A549 (cell line): Measurements from ENCODE around the gene LILRA6. TPM values are rescaled to one million over a fixed set of nuclear protein-coding genes. Genes with fewer than 3 reads are reported as not detected.

Experiments used
- ATAC-seq, 2 experiments: fragments of 200-7000 bp in 1 of 2; fragments of >200 bp in 1 of 2; cut with Nextera tagmentation in 1 of 2; cut with Tn5 transposase in 1 of 2; 3 replicates each; pipeline versions ENCODE4 v1.8.0 to v1.9.1; 2018 to 2020; ENCODE audit warnings: mild to moderate bottlenecking in 1 of 2, moderate library complexity in 1 of 2
- CTCF ChIA-PET: fragments of 300-600 bp; sonication (Branson Sonifier 250); formaldehyde crosslinking; extraction: SDS; loops from one replicate; lab custom pipeline; 2021; ENCODE audit warnings: antibody characterized with exemption, inconsistent platforms; lab: Yijun Ruan, JAX
- POLR2A ChIA-PET: fragments of 350-600 bp; formaldehyde crosslinking; extraction: SDS; loops from one replicate; lab custom pipeline; 2021; ENCODE audit warnings: antibody characterized with exemption, inconsistent platforms; lab: Yijun Ruan, JAX
- DNase-seq, 2 experiments: peaks; one replicate each; pipeline versions ENCODE4 v3.0.0 to v3.0.0-alpha.2; 2011 to 2016; ENCODE audit warnings: low read depth in 1 of 2, low spot score in 1 of 2
- FAIRE-seq: peaks from 2 replicates; lab custom pipeline; 2011; peaks lifted over from hg19 to GRCh38; lab: Jason Lieb, UNC
- H3K27ac ChIP-seq, 2 experiments: fragments of >200 bp; sonication (Bioruptor Twin); formaldehyde crosslinking; 3 replicates each; pipeline ENCODE4 v1.5.1; 2016 to 2017
- H3K4me1 ChIP-seq: fragments of >200 bp; sonication (Bioruptor Twin); formaldehyde crosslinking; 3 replicates; pipeline ENCODE4 v1.6.1; 2016
- H3K4me2 ChIP-seq: fragments of >200 bp; sonication (Bioruptor Twin); formaldehyde crosslinking; 3 replicates; pipeline ENCODE4 v1.6.1; 2016
- H3K4me3 ChIP-seq: fragments of >200 bp; sonication (Bioruptor Twin); formaldehyde crosslinking; 3 replicates; pipeline ENCODE4 v1.5.1; 2016
- H3K9me3 ChIP-seq: fragments of >200 bp; sonication (Bioruptor Twin); formaldehyde crosslinking; 3 replicates; pipeline ENCODE4 v1.6.1; 2016
- BHLHE40 ChIP-seq: IDR thresholded peaks from 2 replicates; pipeline ENCODE4 v1.6.1; 2012; ENCODE audit warnings: low read depth, low read length, inconsistent platforms
- CEBPB ChIP-seq, 2 experiments: fragments of >200 bp in 1 of 2; sonication (Bioruptor Twin) in 1 of 2; formaldehyde crosslinking in 1 of 2; IDR thresholded peaks; 2 replicates each; pipeline ENCODE4 v1.6.1; 2012 to 2016
- CHD2 ChIP-seq: fragments of 150-350 bp; IDR thresholded peaks from 2 replicates; pipeline ENCODE4 v1.6.1; 2014; ENCODE audit warnings: low read length; ENCODE audit not compliant: partially characterized antibody
- EP300 ChIP-seq, 2 experiments: fragments of >200 bp; sonication (Bioruptor Twin); formaldehyde crosslinking; IDR thresholded peaks; 2 replicates in 1 of 2; 3 replicates in 1 of 2; pipeline ENCODE4 v1.6.1; 2016 to 2017
- FOSL2 ChIP-seq, 2 experiments: fragments of 450-650 bp in 1 of 2; fragments of >200 bp in 1 of 2; sonication (Bioruptor Twin) in 1 of 2; formaldehyde crosslinking; IDR thresholded peaks; 2 replicates each; pipeline versions ENCODE4 v1.5.0 to v1.6.1; 2016 to 2020; ENCODE audit warnings: mild to moderate bottlenecking in 1 of 2, moderate library complexity in 1 of 2
- FOXS1 ChIP-seq: fragments of 250-450 bp; sonication (Bioruptor Pico); IDR thresholded peaks from 2 replicates; pipeline ENCODE4 v1.5.0; 2020; ENCODE audit warnings: mild to moderate bottlenecking, moderate library complexity
- GATA3 ChIP-seq: IDR thresholded peaks from 2 replicates; pipeline ENCODE4 v1.6.1; 2012; ENCODE audit warnings: borderline replicate concordance
- HOXA7 ChIP-seq: fragments of 250-450 bp; sonication (Bioruptor Pico); IDR thresholded peaks from 2 replicates; pipeline ENCODE4 v1.5.0; 2020; ENCODE audit warnings: mild to moderate bottlenecking, moderate library complexity
- KDM1A ChIP-seq: fragments of 200-600 bp; sonication (generic); IDR thresholded peaks from 2 replicates; pipeline ENCODE4 v1.6.1; 2016; ENCODE audit warnings: low read depth, mild to moderate bottlenecking
- MAFK ChIP-seq: fragments of 450-650 bp; IDR thresholded peaks from 2 replicates; pipeline ENCODE4 v1.6.1; 2014; ENCODE audit not compliant: partially characterized antibody
- NFE2L2 ChIP-seq: fragments of 150-350 bp; conservative IDR thresholded peaks from 2 replicates; pipeline ENCODE4 v1.6.1; 2014; ENCODE audit warnings: low read length
- NPAS2 ChIP-seq: fragments of 250-450 bp; sonication (Bioruptor Pico); IDR thresholded peaks from 2 replicates; pipeline ENCODE4 v1.8.0; 2022; ENCODE audit warnings: mild to moderate bottlenecking, moderate library complexity, borderline replicate concordance
- POLR2A ChIP-seq: IDR thresholded peaks from 2 replicates; pipeline ENCODE4 v1.6.1; 2012; ENCODE audit warnings: mild to moderate bottlenecking, low read length
- RAD21 ChIP-seq, 2 experiments: fragments of >200 bp in 1 of 2; sonication (Bioruptor Twin) in 1 of 2; formaldehyde crosslinking in 1 of 2; IDR thresholded peaks in 1 of 2; conservative IDR thresholded peaks in 1 of 2; 2 replicates in 1 of 2; 3 replicates in 1 of 2; pipeline ENCODE4 v1.6.1; 2012 to 2018; ENCODE audit warnings: inconsistent platforms in 1 of 2
- RNF2 ChIP-seq: fragments of 200-600 bp; sonication (generic); IDR thresholded peaks from 2 replicates; pipeline ENCODE4 v1.6.1; 2016; ENCODE audit warnings: low read depth, mild to moderate bottlenecking, antibody characterized with exemption, moderate library complexity, borderline replicate concordance
- TP53 ChIP-seq: fragments of 250-450 bp; sonication (Bioruptor Pico); IDR thresholded peaks from 2 replicates; pipeline ENCODE4 v1.5.0; 2021; ENCODE audit warnings: mild to moderate bottlenecking, moderate library complexity
- ZC3H11A ChIP-seq: fragments of 450-650 bp; IDR thresholded peaks from 2 replicates; pipeline ENCODE4 v1.6.1; 2014; ENCODE audit warnings: antibody characterized with exemption, mild to moderate bottlenecking
- ZFP36 ChIP-seq: fragments of 450-650 bp; IDR thresholded peaks from 2 replicates; pipeline ENCODE4 v1.6.1; 2014; ENCODE audit warnings: borderline replicate concordance; ENCODE audit not compliant: partially characterized antibody
- WGBS: methylation state at CpG from one replicate; pipeline ENCODE4 v1.1.6; 2017; ENCODE audit errors: missing lambda C conversion rate; 5-methylcytosine and 5-hydroxymethylcytosine counted together
- polyA plus RNA-seq, 4 experiments: library from polyadenylated mRNA; depleted of rRNA in 3 of 4; stranded (reverse); fragments of >200 nt; fragmentation: RNase III in 1 of 4; extraction: RNeasy Plus Mini Kit Qiagen cat#74134 plus additional on column Dnase treatment in 1 of 4; gene quantifications; 2 replicates in 3 of 4; 3 replicates in 1 of 4; pipeline ENCODE4 v1.2.3, GENCODE V29; 2011 to 2017
- TF ChIP-seq, protein P1 (sequence below): fragments of 450-650 bp; IDR thresholded peaks from 2 replicates; pipeline ENCODE4 v1.6.1; 2014; ENCODE audit warnings: antibody characterized with exemption
- TF ChIP-seq, protein P2 (sequence below): IDR thresholded peaks from 2 replicates; pipeline ENCODE4 v1.6.1; 2012
- TF ChIP-seq, protein P3 (sequence below): IDR thresholded peaks from 2 replicates; pipeline ENCODE4 v1.6.1; 2012
- TF ChIP-seq, protein P4 (sequence below): fragments of 250-450 bp; sonication (Bioruptor Pico); IDR thresholded peaks from 2 replicates; pipeline ENCODE4 v1.5.0; 2021; ENCODE audit warnings: mild to moderate bottlenecking, moderate library complexity, borderline replicate concordance

The LILRA6 gene
- polyA plus RNA-seq, 2 of the 4 experiments (the other 2 are of a cell fraction): not detected

DNA sequence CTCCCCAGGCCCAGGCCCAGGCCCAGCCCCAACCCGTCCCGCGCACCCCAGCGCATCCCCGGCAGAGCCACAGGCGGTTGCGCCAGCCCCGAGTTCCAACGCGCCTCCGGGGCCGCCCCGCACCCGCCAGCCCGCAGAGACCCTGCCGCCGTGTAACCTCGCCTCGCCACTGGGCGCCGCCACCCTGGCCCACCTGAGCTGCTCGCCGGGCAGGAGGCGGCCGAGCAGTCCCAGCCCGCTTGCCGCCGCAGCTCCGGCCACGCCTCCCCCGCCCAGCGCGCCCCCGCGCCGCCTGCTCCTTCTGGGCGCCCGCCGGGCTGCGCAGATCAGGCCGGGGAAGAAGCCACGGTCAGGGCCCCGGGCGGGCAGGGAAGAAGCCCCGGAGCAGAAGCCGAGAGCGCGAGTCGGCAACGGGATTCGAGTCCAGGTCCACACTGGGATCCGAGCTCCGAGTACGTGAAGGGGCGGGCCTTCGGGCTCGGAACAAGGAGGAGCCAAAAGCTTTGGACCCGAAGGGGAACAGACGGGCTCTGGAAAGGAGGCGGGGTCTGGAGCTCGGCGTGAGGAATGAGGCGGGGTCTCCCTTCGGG, 53.4 kb downstream of the LILRA6 start, which contains the start of gene MBOAT7 (continued):
- TF ChIP-seq ZC3H11A (no peak), RAD21 (conservative IDR thresholded peaks at IDR 0.05 in 1 of 2, IDR thresholded peaks at IDR 0.05 in 1 of 2) (no peak; a peak in 2 of 5 replicates), HOXA7 (CRISPR knock-in tag) (no peak), EP300 (IDR thresholded peaks at IDR 0.05) (no peak), ZFP36 (no peak), RNF2 (no peak), CEBPB (IDR thresholded peaks at IDR 0.05) (no peak), NPAS2 (CRISPR knock-in tag) (no peak), KDM1A (no peak), NFE2L2 (no peak), MAFK (no peak), GATA3 (no peak), POLR2A (peak; percentile 63), TP53 (peak; percentile 76; the same call in 1 of the 2 replicates), CHD2 (no peak)
- TF ChIP-seq, protein P1, sequence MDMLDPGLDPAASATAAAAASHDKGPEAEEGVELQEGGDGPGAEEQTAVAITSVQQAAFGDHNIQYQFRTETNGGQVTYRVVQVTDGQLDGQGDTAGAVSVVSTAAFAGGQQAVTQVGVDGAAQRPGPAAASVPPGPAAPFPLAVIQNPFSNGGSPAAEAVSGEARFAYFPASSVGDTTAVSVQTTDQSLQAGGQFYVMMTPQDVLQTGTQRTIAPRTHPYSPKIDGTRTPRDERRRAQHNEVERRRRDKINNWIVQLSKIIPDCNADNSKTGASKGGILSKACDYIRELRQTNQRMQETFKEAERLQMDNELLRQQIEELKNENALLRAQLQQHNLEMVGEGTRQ: no peak
- TF ChIP-seq, protein P2, sequence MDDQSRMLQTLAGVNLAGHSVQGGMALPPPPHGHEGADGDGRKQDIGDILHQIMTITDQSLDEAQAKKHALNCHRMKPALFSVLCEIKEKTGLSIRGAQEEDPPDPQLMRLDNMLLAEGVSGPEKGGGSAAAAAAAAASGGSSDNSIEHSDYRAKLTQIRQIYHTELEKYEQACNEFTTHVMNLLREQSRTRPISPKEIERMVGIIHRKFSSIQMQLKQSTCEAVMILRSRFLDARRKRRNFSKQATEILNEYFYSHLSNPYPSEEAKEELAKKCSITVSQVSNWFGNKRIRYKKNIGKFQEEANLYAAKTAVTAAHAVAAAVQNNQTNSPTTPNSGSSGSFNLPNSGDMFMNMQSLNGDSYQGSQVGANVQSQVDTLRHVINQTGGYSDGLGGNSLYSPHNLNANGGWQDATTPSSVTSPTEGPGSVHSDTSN: no peak

DNA sequence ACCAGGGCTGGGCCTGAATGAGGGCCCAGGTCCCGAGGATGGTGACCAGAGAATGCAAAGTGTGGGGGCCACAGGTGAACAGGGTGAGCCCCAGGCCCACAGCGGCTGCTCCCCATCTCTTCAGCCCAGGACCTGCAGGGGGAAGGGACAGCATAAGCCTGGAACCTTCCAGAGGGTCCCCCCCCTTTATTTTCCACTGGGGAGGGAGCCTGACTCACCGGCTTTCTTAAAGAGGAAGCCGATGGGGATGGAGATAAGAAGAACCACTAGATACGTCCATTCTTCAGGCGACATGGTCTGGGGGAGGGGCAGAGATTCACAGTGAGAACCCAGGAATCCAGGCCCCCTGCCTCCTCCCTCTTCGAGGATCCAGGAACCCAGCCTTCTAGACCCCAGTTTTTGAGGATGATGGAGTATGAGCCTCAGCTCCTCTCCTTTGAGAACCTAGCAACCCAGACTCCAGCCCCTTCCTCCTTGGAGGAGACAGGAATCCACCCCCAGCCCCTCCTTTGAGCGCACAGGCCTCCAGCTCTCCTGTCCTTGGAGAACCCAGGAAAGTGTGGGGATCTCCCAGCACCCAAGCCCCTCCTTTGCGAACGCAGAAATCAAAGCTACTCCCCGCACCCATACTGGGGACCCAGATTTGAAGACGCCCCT, 54.2 kb downstream of the LILRA6 start:
- WGBS: 16% methylated on average over 12 of the region's 12 CpGs

More for the DNA sequence above, 54.2 kb downstream of the LILRA6 start:
- ATAC-seq (no peak), FAIRE-seq (no peak), DNase-seq (peak in 1 of 2 experiments; percentile 41)
- Histone ChIP-seq H3K9me3 (no peaks in the 10 kb centered on the region), H3K4me2 (peak overlapping the region; percentile 79), H3K4me3 (peak overlapping the region; percentile 67), H3K4me1 (peaks cover 23% of the 10 kb centered on the region), H3K27ac (peak overlapping the region; percentile 90 to 95)
- ChIA-PET CTCF (interaction anchor here (1.1 to 17.2 kb wide), 9 partner anchors 9 to 379 kb away, joined by 3 to 295 read pairs (median 4); partner anchors contain the start of genes LENG1 and TMC4), POLR2A (interaction anchor here (1.7 to 5.0 kb wide), 5 partner anchors 12 to 260 kb away, joined by 8 to 132 read pairs (median 33); partner anchors contain the start of genes CNOT3, LENG8 and RPS9)
- TF ChIP-seq, protein P3, sequence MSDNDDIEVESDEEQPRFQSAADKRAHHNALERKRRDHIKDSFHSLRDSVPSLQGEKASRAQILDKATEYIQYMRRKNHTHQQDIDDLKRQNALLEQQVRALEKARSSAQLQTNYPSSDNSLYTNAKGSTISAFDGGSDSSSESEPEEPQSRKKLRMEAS: 0 out of 2 replicates have a peak, but pooled peaks have one; percentile 34
- TF ChIP-seq, protein P4, sequence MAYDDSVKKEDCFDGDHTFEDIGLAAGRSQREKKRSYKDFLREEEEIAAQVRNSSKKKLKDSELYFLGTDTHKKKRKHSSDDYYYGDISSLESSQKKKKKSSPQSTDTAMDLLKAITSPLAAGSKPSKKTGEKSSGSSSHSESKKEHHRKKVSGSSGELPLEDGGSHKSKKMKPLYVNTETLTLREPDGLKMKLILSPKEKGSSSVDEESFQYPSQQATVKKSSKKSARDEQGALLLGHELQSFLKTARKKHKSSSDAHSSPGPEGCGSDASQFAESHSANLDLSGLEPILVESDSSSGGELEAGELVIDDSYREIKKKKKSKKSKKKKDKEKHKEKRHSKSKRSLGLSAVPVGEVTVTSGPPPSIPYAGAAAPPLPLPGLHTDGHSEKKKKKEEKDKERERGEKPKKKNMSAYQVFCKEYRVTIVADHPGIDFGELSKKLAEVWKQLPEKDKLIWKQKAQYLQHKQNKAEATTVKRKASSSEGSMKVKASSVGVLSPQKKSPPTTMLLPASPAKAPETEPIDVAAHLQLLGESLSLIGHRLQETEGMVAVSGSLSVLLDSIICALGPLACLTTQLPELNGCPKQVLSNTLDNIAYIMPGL (CRISPR knock-in tag): no peak
- no peak for TF ChIP-seq FOXS1 (CRISPR knock-in tag)
- TF ChIP-seq BHLHE40: no peak
- TF ChIP-seq FOSL2 (IDR thresholded peaks at IDR 0.05): no peak
- peak; percentile 23; the same call in 1 of the 2 replicates for TF ChIP-seq FOSL2 (CRISPR knock-in tag; IDR thresholded peaks at IDR 0.05)
- peak; percentile 79 for TF ChIP-seq GATA3
- no peak for TF ChIP-seq KDM1A
- no peak for TF ChIP-seq NFE2L2
